BE2C (cell line): ENCODE results near the gene RSRC2.
"Not testable (repeated sequence)": the region's sequence is repeated elsewhere in the genome, so short reads cannot be mapped to it uniquely, and the experiment has no call there.

Experiments
- DNase-seq: peaks from one replicate; pipeline ENCODE4 v3.0.0-alpha.2; 2020
- H3K27me3 ChIP-seq: fragments of 250-450 bp; sonication (Bioruptor Pico); 2 replicates; pipeline ENCODE4 v1.5.1; 2020; ENCODE audit warnings: mild to moderate bottlenecking
- H3K36me3 ChIP-seq: fragments of 250-450 bp; sonication (Bioruptor Pico); 2 replicates; pipeline ENCODE4 v1.5.1; 2020; ENCODE audit warnings: mild to moderate bottlenecking
- H3K4me1 ChIP-seq: fragments of 250-450 bp; sonication (Bioruptor Pico); 2 replicates; pipeline ENCODE4 v1.5.1; 2020
- H3K4me3 ChIP-seq: 2 replicates; pipeline ENCODE4 v1.5.1; 2011; ENCODE audit warnings: low read depth, low read length
- H3K9me3 ChIP-seq: fragments of 250-450 bp; sonication (Bioruptor Pico); 2 replicates; pipeline ENCODE4 v1.5.1; 2020
- CTCF ChIP-seq: IDR thresholded peaks from 2 replicates; pipeline ENCODE4 v1.5.1; 2012; ENCODE audit warnings: mild to moderate bottlenecking, low read depth, low read length

The RSRC2 gene

DNA sequence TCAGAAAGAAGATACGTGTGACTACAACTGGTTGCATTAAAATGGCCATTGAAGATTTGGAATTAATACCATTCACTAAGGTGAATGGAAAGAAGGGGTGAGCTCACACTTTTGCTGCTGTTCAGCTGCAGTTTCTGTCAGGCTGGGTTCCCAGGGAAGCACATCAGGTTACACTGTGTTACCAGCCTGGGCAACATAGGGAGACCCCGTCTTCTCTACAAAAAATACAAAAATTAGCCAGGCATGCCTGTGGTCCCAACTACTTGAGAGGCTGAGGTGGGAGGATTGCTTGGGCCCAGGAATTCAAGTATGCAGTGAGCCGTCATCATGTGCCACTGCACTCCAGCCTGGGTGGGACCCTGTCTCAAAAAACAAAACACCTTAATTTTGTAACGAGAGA, 13.1 kb downstream of the RSRC2 start:
- no peak for TF ChIP-seq CTCF
- peaks cover 98% of the 10 kb centered on the region for H3K36me3 ChIP-seq
- H3K9me3 ChIP-seq: no peaks in the 10 kb centered on the region

GRCh38 chr12:122513028-122513427, 13.7 kb downstream of the RSRC2 start:
- H3K27me3 ChIP-seq, DNase-seq, H3K4me1 ChIP-seq, H3K4me3 ChIP-seq, H3K9me3 ChIP-seq: not testable (repeated sequence)
- peaks cover 98% of the 10 kb centered on the region for H3K36me3 ChIP-seq

More for the DNA sequence above, 13.1 kb downstream of the RSRC2 start:
- H3K27me3 ChIP-seq: no peaks in the 10 kb centered on the region
- no peak overlapping the region for H3K4me3 ChIP-seq
- no peaks in the 10 kb centered on the region for H3K4me1 ChIP-seq
- DNase-seq: no peak

- Histone ChIP-seq H3K9me3 (no peaks in the 10 kb centered on the region), H3K36me3 (peaks cover 98% of the 10 kb centered on the region), H3K4me3 (no peak overlapping the region), H3K27me3 (no peaks in the 10 kb centered on the region), H3K4me1 (no peaks in the 10 kb centered on the region)
- no peak for TF ChIP-seq CTCF
- DNase-seq: no peak
Observed at GRCh38 chr12:122508163-122508562, 18.6 kb downstream of the RSRC2 start.

DNA sequence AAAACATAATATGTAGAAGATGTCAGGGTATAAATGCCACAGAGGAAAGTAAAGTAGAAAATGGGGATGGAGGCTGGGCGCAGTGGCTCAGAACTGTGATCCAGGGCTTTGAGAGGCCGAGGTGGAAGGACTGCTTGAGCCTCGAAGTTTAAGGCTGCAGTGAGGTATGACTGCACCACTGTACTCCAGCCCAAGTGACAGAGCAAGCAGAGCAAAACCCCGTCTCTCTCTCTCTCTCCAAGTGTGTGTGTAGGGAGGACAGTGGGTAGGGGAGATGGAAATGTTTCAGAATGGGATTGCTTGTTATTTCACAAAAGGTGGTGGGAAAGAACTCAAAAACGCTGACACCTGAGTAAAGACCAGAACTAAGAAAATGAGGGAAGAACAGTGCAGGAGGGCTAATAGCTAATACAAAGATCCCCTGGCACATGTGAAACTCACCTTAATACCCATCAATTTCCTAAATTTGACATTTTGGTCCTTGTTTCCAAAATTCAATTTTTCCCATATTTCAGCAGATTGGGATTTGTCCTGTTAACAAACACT, 20.3 kb downstream of the RSRC2 start:
- Histone ChIP-seq H3K36me3 (peaks cover 85% of the 10 kb centered on the region), H3K4me3 (no peak overlapping the region), H3K4me1 (no peaks in the 10 kb centered on the region), H3K27me3 (no peaks in the 10 kb centered on the region), H3K9me3 (no peaks in the 10 kb centered on the region)
- DNase-seq: no peak
- no peak for TF ChIP-seq CTCF

DNA sequence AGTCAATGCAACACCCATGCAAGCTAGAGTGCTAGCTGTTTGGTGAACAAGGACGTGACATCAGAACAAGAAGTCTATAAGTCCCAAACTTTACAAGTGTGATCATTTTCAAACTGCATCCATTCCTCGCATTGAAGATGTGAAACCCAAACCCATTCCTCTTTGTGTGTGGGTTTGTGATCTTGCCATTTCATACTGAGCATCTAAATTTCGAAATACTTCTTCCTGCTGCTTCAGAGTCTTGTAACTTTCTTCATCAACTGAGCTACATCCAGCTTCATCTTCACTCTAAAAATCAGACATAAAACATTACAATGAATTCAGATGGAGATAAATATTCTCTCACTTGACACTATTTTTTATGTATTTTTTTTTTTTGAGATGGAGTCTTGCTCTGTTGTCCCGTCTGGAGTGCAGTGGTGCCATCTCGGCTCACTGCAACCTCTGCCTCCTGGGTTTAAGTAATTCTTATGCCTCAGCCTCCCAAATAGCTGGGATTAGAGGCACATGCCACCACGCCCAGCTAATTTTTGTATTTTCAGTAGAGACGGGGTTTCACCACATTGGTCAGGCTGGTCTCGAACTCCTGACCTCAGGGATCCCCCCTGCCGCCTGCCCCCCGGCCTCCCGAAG, 21.2 kb downstream of the RSRC2 start:
- Histone ChIP-seq H3K4me3 (no peak overlapping the region), H3K36me3 (peaks cover 76% of the 10 kb centered on the region), H3K27me3 (no peaks in the 10 kb centered on the region), H3K4me1 (no peaks in the 10 kb centered on the region), H3K9me3 (no peaks in the 10 kb centered on the region)
- no peak for TF ChIP-seq CTCF
- DNase-seq: no peak

GRCh38 chr12:122503783-122504590, 22.7 kb downstream of the RSRC2 start:
- Histone ChIP-seq H3K4me1 (no peaks in the 10 kb centered on the region), H3K36me3 (peaks cover 60% of the 10 kb centered on the region), H3K4me3 (no peak overlapping the region), H3K9me3 (no peaks in the 10 kb centered on the region), H3K27me3 (no peaks in the 10 kb centered on the region)
- TF ChIP-seq CTCF: no peak
- no peak for DNase-seq
